Stimulated activated memory B cell treated with anti-CD40 and anti-IgM and Interleukin-4, amounts not matched to agents 10 μg/mL and 1 μg/mL and 100 μg/mL, for 72 hours (primary cell): ENCODE measurements around the gene SAXO1.

ENCODE experiments used
- ATAC-seq: fragments of 150-1000 bp; cut with Tn5 transposase; 2 replicates; pipeline ENCODE4 v1.10.0; 2021
- H3K27ac Mint-ChIP-seq: one replicate; pipeline ENCODE4 v1.8.0; 2022; ENCODE audit warnings: mild to moderate bottlenecking, mixed read lengths
- H3K27me3 Mint-ChIP-seq: one replicate; pipeline ENCODE4 v1.8.0; 2022; ENCODE audit warnings: mixed read lengths
- H3K36me3 Mint-ChIP-seq: one replicate; pipeline ENCODE4 v1.8.0; 2022; ENCODE audit warnings: mixed read lengths
- H3K4me1 Mint-ChIP-seq: one replicate; pipeline ENCODE4 v1.8.0; 2022; ENCODE audit warnings: mixed read lengths
- H3K4me3 Mint-ChIP-seq: one replicate; pipeline ENCODE4 v1.8.0; 2022; ENCODE audit warnings: mild to moderate bottlenecking, moderate library complexity, mixed read lengths
- H3K9me3 Mint-ChIP-seq: one replicate; pipeline ENCODE4 v1.8.0; 2022; ENCODE audit warnings: mixed read lengths

Gene SAXO1, protein sequence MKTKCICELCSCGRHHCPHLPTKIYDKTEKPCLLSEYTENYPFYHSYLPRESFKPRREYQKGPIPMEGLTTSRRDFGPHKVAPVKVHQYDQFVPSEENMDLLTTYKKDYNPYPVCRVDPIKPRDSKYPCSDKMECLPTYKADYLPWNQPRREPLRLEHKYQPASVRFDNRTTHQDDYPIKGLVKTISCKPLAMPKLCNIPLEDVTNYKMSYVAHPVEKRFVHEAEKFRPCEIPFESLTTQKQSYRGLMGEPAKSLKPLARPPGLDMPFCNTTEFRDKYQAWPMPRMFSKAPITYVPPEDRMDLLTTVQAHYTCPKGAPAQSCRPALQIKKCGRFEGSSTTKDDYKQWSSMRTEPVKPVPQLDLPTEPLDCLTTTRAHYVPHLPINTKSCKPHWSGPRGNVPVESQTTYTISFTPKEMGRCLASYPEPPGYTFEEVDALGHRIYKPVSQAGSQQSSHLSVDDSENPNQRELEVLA

DNA sequence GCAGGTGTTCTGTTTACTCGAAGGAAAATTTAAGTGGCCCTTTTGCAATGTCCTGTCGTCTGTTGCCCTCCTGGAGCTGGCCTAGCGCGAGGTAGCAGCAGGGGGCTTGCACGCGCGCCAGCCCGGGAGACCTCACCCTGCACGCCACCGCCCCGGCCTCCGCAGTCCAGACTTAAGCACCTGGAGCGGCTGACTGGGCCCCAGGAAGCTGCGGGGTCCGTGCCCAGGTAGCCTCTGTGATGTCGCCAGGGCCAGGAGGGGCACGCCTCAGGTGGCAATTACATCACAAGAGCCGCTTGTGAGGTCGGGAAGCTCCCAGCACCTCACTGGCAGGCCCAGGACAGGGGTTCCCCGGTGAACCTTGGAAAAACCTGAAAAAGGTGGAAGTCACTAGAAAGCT is at the start of gene SAXO1:
TSS of gene SAXO1 (minus strand) at position 195 of the 400 bp plus-strand sequence. CDS start 301 bp downstream, outside the sequence.
- Mint-ChIP-seq H3K4me1 (peaks cover 4% of the 10 kb centered on the region), H3K27ac (no peak within 1 kb of the TSS), H3K4me3 (no peak within 1 kb of the TSS), H3K9me3 (no peaks in the 10 kb centered on the region), H3K36me3 (no peaks in the 10 kb centered on the region), H3K27me3 (peaks cover 17% of the 10 kb centered on the region)
- ATAC-seq, result no peak

DNA sequence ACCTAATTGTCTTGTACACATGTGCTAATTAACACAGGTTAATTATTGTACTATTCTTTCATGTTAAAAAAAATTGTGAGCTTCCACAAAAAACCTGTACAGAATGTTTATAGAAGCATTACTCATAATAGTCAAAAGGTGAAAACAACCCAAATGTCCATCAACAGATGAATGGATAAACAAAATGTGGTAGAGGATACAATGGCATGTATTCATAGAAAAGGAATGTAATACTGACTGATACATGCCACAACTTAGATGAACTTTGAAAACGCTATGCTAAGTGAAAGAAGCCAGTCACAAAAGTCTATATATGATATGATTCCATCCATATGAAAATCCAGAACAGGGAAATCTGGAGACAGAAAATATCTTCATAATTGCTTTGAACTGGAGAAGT is 41.8 kb upstream of the SAXO1 start:
- no peak for ATAC-seq
- Mint-ChIP-seq H3K9me3 (no peaks in the 10 kb centered on the region), H3K27me3 (no peaks in the 10 kb centered on the region), H3K4me1 (peaks cover 5% of the 10 kb centered on the region), H3K4me3 (no peak overlapping the region), H3K27ac (no peak overlapping the region), H3K36me3 (peaks cover 58% of the 10 kb centered on the region)

DNA sequence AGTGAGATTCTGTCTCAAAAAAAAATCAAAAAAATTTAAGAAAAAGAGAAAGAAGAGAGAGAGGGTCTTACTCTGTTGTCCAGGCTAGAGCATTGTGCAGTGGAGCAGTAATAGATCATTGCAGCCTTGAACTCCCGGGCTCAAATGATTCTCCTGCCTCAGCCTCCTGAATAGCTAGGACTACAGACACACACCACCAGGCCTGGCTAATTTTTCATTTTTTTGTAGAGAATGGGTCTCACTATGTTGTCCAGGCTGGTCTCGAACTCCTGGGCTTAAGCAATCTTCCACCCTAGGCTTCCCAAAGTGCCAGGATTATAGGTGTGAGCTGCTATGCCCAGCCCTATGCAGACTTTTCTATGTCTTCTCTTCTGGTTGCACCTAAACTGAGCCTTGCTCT is 41.2 kb upstream of the SAXO1 start:
- H3K4me1 Mint-ChIP-seq, result peaks cover 5% of the 10 kb centered on the region
- H3K36me3 Mint-ChIP-seq, result peaks cover 59% of the 10 kb centered on the region
- H3K27ac Mint-ChIP-seq, result no peak overlapping the region
- no peaks in the 10 kb centered on the region for H3K27me3 Mint-ChIP-seq
- no peak overlapping the region for H3K4me3 Mint-ChIP-seq
- no peak for ATAC-seq
- H3K9me3 Mint-ChIP-seq, result no peaks in the 10 kb centered on the region

DNA sequence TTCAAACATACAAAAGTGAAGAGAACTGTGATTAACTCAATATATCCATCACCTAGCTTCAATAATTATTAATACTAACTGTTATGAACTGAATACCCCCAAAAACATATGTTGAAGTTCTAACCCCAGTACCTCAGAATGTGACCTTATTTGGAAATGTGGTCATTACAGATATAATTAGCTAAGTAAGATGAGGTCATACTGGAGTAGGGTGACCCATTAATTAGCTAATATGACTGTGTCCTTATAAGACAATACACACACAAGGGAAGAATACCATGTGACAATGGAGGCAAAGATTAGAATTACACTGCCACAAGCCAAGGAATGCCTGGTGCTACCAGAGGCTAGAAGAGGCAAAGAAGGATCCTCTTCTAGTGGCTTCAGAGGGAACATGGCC is 24.0 kb upstream of the SAXO1 start:
- Mint-ChIP-seq H3K27me3 (no peaks in the 10 kb centered on the region), H3K36me3 (peaks cover 59% of the 10 kb centered on the region), H3K27ac (no peak overlapping the region), H3K4me3 (no peak overlapping the region), H3K4me1 (peaks cover 2% of the 10 kb centered on the region), H3K9me3 (no peaks in the 10 kb centered on the region)
- no peak for ATAC-seq

DNA sequence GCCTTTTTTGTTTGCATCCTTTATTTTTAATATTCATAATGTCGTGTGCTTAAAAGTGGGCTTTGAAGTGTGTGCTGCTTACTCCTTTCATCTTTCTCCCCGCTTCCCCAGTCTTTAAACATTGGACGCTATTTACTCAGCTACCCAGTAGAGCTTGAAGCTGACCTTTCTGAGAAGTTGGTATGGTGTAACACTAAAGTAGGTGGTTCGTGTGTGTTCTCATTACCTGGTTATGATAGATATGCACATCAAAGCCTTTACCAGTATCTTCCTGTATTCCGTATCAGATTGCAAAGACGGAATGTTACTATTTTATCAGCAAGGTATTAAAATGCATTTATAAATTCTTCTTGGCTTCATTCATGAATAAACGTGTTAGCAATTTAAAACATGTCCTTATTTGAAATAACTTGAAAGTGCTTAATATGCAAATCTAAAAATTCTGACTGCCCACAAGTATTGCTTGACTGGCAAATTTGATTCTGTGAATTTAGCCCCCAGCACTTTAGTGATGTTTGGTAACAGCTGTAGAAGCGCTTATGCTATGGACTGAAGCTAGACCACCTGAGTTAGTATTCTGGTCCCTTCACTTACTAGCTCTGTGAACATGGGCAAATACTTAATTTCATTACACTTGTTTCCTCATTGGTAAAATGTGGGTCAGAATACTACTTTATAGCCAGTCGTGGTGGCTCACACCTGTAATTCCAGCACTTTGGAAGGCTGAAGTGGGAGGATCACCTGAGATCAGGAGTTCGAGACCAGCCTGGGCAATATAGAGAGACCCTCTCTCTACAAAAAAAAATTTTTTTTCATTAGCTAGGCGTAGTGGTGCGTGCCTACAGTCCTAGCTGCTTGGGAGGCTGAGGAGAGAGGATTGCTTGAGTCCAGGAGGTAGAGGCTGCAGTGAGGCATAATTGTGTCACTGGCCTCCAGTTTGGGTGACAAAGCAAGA is 17.9 kb upstream of the SAXO1 start:
- Mint-ChIP-seq H3K9me3 (no peaks in the 10 kb centered on the region), H3K4me1 (peaks cover 24% of the 10 kb centered on the region), H3K27me3 (no peaks in the 10 kb centered on the region), H3K36me3 (peaks cover 22% of the 10 kb centered on the region), H3K27ac (peak overlapping the region; percentile 96), H3K4me3 (peak overlapping the region; percentile 98)
- ATAC-seq, result no peak

DNA sequence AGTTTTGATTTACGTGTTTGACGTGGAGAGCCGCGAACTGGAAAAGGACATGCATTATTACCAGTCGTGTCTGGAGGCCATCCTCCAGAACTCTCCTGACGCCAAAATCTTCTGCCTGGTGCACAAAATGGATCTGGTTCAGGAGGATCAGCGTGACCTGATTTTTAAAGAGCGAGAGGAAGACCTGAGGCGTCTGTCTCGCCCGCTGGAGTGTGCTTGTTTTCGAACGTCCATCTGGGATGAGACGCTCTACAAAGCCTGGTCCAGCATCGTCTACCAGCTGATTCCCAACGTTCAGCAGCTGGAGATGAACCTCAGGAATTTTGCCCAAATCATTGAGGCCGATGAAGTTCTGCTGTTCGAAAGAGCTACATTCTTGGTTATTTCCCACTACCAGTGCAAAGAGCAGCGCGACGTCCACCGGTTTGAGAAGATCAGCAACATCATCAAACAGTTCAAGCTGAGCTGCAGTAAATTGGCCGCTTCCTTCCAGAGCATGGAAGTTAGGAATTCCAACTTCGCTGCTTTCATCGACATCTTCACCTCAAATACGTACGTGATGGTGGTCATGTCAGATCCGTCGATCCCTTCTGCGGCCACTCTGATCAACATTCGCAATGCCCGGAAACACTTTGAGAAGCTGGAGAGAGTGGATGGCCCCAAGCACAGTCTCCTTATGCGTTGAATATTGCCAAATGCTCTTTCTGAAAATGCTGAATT is 17.1 kb upstream of the SAXO1 start:
- peak overlapping the region; percentile 98 for H3K4me3 Mint-ChIP-seq
- peaks cover 16% of the 10 kb centered on the region for H3K36me3 Mint-ChIP-seq
- H3K4me1 Mint-ChIP-seq, result peaks cover 24% of the 10 kb centered on the region
- peak overlapping the region; percentile 96 for H3K27ac Mint-ChIP-seq
- no peaks in the 10 kb centered on the region for H3K9me3 Mint-ChIP-seq
- H3K27me3 Mint-ChIP-seq, result no peaks in the 10 kb centered on the region
- ATAC-seq, result no peak

DNA sequence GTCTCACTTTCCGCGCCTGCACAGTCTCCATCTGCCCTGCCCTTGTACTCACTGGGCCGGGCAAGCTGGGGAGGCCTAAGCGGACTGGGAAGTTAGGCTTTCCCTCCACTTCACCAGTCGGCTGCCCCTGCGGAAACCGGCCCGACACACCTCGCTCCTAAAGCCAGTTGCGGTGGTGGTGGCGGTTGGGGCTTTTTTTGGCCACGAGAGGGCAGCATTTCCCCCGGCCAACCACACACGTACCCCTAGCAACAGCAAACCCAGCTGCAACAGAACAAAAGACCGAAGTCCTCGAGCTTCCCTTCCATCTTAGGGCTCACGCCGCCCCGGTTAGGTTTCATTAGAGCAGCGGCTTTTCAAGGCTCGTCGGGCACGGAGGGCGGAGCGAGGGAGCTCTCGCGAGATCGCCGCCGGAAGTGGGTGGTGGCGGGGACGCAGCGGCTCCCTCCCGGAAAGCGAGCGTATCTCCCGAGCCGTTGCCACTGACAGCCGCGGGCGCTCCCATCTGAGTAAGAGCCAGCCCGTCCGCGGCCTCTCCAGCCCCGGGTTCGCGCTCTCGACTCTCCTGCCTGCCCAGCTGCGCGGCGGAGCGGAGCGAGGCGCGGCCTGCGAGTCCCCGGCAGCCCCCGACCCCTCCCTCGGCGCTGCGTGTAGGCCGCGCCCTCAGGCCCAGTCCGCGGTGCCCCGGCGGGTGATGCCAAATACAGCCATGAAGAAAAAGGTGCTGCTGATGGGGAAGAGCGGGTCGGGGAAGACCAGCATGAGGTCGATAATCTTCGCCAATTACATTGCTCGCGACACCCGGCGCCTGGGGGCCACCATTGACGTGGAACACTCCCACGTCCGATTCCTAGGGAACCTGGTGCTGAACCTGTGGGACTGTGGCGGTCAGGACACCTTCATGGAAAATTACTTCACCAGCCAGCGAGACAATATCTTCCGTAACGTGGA is 16.2 kb upstream of the SAXO1 start, which contains the start of gene RRAGA:
TSS of gene RRAGA (plus strand) at position 462 of the 951 bp plus-strand sequence. CDS start at position 695, 233 bp downstream.
- H3K9me3 Mint-ChIP-seq, result no peaks in the 10 kb centered on the region
- ATAC-seq, result peak; percentile 96
- H3K4me3 Mint-ChIP-seq, result peak within 1 kb of the TSS; percentile 98
- H3K36me3 Mint-ChIP-seq, result peaks cover 16% of the 10 kb centered on the region
- no peaks in the 10 kb centered on the region for H3K27me3 Mint-ChIP-seq
- H3K4me1 Mint-ChIP-seq, result peaks cover 24% of the 10 kb centered on the region
- peak within 1 kb of the TSS; percentile 96 for H3K27ac Mint-ChIP-seq

DNA sequence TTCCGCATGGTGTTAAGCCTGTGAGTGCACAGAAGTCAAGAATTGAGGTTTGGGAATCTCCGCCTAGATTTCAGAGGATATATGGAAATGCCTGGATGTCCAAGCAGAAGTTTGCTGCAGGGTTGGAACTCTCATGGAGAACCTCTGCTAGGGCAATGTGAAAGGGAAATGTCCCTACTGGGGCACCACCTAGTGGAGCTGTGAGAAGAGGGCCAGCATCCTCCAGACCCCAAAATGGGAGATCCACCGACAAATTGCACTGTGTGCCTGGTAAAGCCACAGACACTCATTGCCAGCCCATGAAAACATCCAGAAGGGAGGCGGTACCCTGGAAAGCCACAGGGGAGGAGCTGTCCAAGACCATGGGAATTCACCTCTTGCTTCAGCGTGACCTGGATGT is 3.6 kb upstream of the SAXO1 start:
- H3K36me3 Mint-ChIP-seq, result no peaks in the 10 kb centered on the region
- H3K4me1 Mint-ChIP-seq, result no peaks in the 10 kb centered on the region
- no peaks in the 10 kb centered on the region for H3K9me3 Mint-ChIP-seq
- no peak overlapping the region for H3K4me3 Mint-ChIP-seq
- no peaks in the 10 kb centered on the region for H3K27me3 Mint-ChIP-seq
- H3K27ac Mint-ChIP-seq, result no peak overlapping the region
- ATAC-seq, result no peak

DNA sequence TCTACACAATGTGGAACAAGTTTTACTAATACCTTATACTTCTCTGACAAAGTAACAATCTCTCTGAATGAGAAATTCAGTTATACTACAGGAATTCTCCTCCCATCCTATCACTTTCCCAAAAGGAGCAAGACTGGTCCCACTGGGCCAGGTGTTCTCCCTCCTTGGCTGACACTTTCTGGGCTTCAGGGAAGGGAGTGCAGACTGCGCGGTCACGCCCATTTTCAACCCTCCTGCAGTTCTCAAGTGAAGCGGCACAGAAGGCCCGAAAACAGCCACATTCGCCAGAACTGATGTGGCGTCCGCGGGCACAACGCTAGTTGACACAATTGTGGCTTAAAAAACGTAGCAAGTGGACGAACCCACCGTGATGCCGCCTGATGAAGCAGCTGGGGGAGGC is 603 bp downstream of the SAXO1 start:
- no peaks in the 10 kb centered on the region for H3K9me3 Mint-ChIP-seq

DNA sequence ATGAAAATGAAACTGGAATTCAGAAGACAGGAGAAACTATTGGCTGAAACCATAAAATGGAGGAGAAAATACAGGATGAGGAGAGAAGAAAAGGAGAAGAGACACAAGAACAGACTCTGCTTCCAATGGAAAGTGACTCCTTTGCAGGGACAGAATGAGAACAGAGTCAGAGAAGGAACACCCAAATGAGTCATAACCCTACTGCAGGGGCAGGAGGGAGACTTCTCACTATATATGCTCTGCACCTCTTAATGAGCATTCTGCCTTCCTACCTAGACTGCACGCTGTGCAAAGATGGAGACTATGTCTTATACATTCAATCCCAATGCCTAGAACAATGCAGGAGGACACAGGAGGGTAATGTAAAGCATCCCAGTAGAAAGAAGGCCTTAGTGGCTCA is 2.1 kb downstream of the SAXO1 start:
- Mint-ChIP-seq H3K4me1 (peaks cover 4% of the 10 kb centered on the region), H3K9me3 (no peaks in the 10 kb centered on the region), H3K36me3 (no peaks in the 10 kb centered on the region), H3K4me3 (no peak overlapping the region), H3K27me3 (peaks cover 17% of the 10 kb centered on the region), H3K27ac (no peak overlapping the region)
- peak; percentile 62 for ATAC-seq

More for the DNA sequence above, 603 bp downstream of the SAXO1 start:
- H3K36me3 Mint-ChIP-seq, result no peaks in the 10 kb centered on the region
- no peak overlapping the region for H3K27ac Mint-ChIP-seq
- peaks cover 17% of the 10 kb centered on the region for H3K27me3 Mint-ChIP-seq
- peaks cover 4% of the 10 kb centered on the region for H3K4me1 Mint-ChIP-seq
- H3K4me3 Mint-ChIP-seq, result no peak overlapping the region
- no peak for ATAC-seq

DNA sequence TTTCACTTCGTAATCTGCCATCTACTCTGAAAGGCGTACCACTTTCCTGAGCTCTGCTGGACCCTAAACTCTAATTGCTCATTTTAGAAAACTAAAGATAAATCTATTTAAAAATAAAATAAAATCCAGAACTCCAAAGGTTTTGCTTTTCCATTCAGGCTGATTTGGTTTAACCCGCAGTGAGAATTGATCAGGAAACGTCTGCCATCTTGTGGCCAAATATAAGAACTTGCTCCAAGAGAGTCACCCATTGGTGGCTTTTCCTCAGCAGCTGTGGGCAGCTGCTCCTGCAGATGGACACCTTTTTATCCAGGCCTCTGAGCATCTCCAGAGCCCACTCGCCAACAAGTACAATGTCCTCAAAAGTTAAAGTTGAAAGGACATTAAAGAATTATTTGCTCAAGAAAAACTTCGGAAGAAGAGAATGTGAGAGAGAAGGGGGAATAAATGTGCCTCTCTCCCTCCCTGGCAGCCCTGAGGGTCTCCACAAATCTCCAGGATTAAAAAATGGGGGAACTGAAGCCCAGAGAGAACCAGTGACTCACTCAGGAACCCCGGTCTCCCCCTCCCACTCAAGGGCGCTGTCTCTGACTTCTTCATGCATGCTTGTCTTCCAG is 4.1 kb downstream of the SAXO1 start:
- Mint-ChIP-seq H3K4me1 (peaks cover 4% of the 10 kb centered on the region), H3K9me3 (no peaks in the 10 kb centered on the region), H3K27me3 (peaks cover 18% of the 10 kb centered on the region), H3K4me3 (no peak overlapping the region), H3K36me3 (no peaks in the 10 kb centered on the region), H3K27ac (no peak overlapping the region)
- no peak for ATAC-seq

DNA sequence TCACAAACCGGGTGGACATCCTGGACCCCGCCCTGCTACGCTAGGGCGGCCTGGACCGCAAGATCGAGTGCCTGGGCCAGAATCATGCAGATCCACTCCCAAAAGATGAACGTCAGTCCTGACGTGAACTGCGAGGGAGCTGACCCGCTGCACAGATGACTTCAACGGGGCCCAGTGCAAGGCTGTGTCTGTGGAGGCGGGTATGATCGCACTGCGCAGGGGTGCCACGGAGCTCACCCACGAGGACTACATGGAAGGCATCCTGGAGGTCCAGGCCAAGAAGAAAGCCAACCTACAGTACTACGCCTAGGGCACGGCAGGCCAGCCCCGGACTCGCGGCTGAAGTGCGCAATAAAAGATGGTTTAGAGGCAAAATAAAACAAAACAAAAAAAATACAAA is 5.2 kb downstream of the SAXO1 start:
- Mint-ChIP-seq H3K27ac (no peak overlapping the region), H3K4me3 (no peak overlapping the region), H3K9me3 (no peaks in the 10 kb centered on the region), H3K4me1 (peaks cover 4% of the 10 kb centered on the region), H3K27me3 (peaks cover 27% of the 10 kb centered on the region), H3K36me3 (no peaks in the 10 kb centered on the region)
- no peak for ATAC-seq

DNA sequence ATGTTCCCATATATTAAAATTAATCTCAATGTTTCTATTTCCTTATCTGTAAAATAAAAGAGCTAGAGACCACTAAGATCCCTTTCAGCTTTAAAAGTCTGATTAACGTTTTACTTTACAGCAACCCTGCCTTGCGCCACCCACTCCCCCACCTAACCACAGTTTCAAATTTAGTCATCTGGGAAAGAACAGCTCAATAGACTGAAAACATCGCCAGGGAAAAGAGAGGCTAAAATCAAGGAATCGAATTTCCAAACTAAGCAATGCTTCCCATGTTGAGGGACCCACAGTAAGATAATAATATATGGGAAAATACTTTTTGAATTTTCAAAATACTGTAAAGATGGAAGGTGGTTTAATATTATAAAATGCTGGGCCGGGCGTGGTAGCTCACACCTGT is 6.6 kb downstream of the SAXO1 start:
- no peak for ATAC-seq
- H3K36me3 Mint-ChIP-seq, result no peaks in the 10 kb centered on the region
- peaks cover 4% of the 10 kb centered on the region for H3K4me1 Mint-ChIP-seq
- no peaks in the 10 kb centered on the region for H3K9me3 Mint-ChIP-seq
- peaks cover 31% of the 10 kb centered on the region for H3K27me3 Mint-ChIP-seq
- no peak overlapping the region for H3K4me3 Mint-ChIP-seq
- no peak overlapping the region for H3K27ac Mint-ChIP-seq

DNA sequence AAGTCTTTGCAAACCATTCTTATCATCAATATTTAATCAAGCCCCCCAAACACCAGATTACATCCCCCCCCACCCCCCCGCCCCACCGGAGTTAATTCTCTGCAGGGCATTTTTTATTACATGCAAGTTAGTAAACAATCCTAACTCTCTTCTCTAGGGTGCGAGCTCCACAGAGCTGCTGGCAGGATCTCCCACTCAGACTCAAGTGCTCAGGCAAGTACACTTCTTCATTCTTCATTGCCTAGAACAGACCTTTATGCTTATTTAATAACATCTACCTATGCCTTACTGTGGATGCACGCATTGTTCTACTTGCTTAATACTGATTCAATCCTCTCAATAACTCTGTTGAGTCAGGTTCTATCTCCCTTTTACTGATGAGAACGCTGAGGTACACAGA is 9.9 kb downstream of the SAXO1 start:
- Mint-ChIP-seq H3K27ac (no peak overlapping the region), H3K4me1 (no peaks in the 10 kb centered on the region), H3K27me3 (peaks cover 24% of the 10 kb centered on the region), H3K4me3 (no peak overlapping the region), H3K36me3 (no peaks in the 10 kb centered on the region), H3K9me3 (peaks cover 3% of the 10 kb centered on the region)
- no peak for ATAC-seq
